ENCODE data around the gene SCN5A. TPM values are rescaled to one million over a fixed set of nuclear protein-coding genes. Genes with fewer than 3 reads are reported as not detected.
A peak's percentile ranks its signal among the peaks of the same experiment; 100 is the strongest.

Gene SCN5A
- total and polyA plus RNA-seq, 5 donors from 2014 or later = not detected

DNA sequence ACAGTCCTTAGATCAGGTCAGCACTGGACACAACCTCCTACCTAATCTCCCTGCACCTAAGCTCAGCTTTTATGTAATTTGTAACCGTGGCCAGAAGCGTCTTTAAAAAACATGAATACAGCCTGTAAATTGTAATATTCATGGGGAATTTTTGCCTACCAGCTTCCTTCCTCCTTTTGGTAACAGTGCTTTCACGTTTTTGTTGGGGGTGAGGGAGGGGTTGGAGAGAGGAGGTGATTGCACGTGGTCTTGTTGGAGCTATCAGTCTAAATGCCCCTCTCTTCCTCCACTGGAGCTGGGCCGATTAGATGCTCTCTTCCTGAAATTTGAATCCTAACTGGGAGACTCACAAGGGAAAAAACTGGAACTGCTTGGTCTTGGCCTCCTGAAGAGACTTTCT, 35.1 kb upstream of the SCN5A start:
- H3K4me1 Mint-ChIP-seq = no peaks in the 10 kb centered on the region
- Histone ChIP-seq H3K36me3 (ENCODE audit: control insufficient read depth, insufficient read depth, low read length) (no peaks in the 10 kb centered on the region), H3K4me3 (ENCODE audit: low read depth, low read length) (no peak overlapping the region), H3K9me3 (ENCODE audit: control insufficient read depth in 2 of 2, low read length in 2 of 2) (no peaks in the 10 kb centered on the region), H3K27me3 (ENCODE audit: control insufficient read depth, insufficient read depth, low read length) (peaks cover 4% of the 10 kb centered on the region), H3K27ac (ENCODE audit: insufficient read depth, low read length, poor library complexity, severe bottlenecking) (no peak overlapping the region), H3K4me1 (ENCODE audit: control insufficient read depth, insufficient read depth, low read length, poor library complexity, severe bottlenecking) (no peaks in the 10 kb centered on the region)
- ATAC-seq (ENCODE audit: low read depth in 2 of 2) (no peak), DNase-seq (no peak)
- H3K27ac Mint-ChIP-seq = no peak overlapping the region
- H3K9me3 Mint-ChIP-seq = peaks cover 0 to 1% (median 0%) of the 10 kb centered on the region in 7 donors
- H3K36me3 Mint-ChIP-seq = no peaks in the 10 kb centered on the region
- H3K4me3 Mint-ChIP-seq = no peak overlapping the region
- H3K27me3 Mint-ChIP-seq = peaks cover 20% of the 10 kb centered on the region

DNA sequence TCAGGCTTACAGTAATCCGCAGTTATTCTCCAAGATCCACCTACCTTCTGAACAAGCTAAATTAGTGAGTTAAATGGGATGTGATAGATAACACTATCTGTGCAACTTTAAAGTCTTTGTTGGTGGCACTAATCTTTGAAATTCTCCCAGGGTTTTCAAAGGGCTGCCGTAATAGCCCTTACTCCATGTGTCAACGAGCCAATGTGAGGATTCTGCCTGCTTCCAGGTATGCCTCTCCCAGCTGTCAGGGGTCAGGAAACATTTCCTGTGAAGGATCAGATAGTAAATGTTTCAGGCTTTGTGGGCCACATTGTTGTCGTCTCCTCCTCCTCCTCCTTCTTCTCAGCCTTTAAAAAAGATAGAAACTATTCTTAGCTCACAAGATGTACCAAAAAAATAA, 20.2 kb upstream of the SCN5A start:
- Mint-ChIP-seq H3K9me3 (peaks cover 0 to 6% (median 0%) of the 10 kb centered on the region in 7 donors), H3K36me3 (no peaks in the 10 kb centered on the region), H3K4me1 (no peaks in the 10 kb centered on the region), H3K27me3 (peaks cover 50% of the 10 kb centered on the region), H3K27ac (no peak overlapping the region), H3K4me3 (no peak overlapping the region)
- no peak overlapping the region for H3K27ac ChIP-seq (ENCODE audit: insufficient read depth, low read length, poor library complexity, severe bottlenecking)
- peaks cover 8% of the 10 kb centered on the region for H3K27me3 ChIP-seq (ENCODE audit: control insufficient read depth, insufficient read depth, low read length)
- no peak overlapping the region for H3K4me3 ChIP-seq (ENCODE audit: low read depth, low read length)
- H3K4me1 ChIP-seq (ENCODE audit: control insufficient read depth, insufficient read depth, low read length, poor library complexity, severe bottlenecking) = no peaks in the 10 kb centered on the region
- DNase-seq = no peak
- no peak for ATAC-seq (ENCODE audit: low read depth in 2 of 2)
- no peaks in the 10 kb centered on the region for H3K9me3 ChIP-seq (ENCODE audit: control insufficient read depth in 2 of 2, low read length in 2 of 2)
- H3K36me3 ChIP-seq (ENCODE audit: control insufficient read depth, insufficient read depth, low read length) = no peaks in the 10 kb centered on the region

DNA sequence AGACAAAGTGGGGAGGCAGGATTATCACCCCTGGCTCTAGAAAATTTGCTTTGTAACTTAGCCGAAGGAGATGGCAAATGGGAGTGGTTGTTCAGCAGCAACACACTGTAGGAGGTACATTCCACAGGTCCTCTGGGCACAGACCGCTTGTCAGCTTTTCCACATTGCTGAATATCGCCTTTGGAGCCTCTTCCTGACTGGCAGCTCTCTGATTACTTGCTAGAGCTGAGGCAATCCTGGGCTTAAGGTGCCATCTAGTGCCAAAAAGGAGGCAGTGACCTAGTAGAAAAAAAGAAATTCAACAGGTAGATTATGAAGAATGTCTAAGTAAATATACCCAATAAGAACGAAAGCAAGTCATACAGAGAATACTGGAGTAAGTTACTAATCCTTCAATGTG, 13.1 kb upstream of the SCN5A start:
- no peak overlapping the region for H3K4me3 Mint-ChIP-seq
- H3K36me3 ChIP-seq (ENCODE audit: control insufficient read depth, insufficient read depth, low read length) = no peaks in the 10 kb centered on the region
- no peak overlapping the region for H3K4me3 ChIP-seq (ENCODE audit: low read depth, low read length)
- ATAC-seq (ENCODE audit: low read depth in 2 of 2) (no peak), DNase-seq (peak in 1 of 3 donors; percentile 34)
- H3K27me3 ChIP-seq (ENCODE audit: control insufficient read depth, insufficient read depth, low read length) = peaks cover 16% of the 10 kb centered on the region
- peaks cover 0 to 23% (median 8%) of the 10 kb centered on the region in 7 donors for H3K9me3 Mint-ChIP-seq
- no peaks in the 10 kb centered on the region for H3K4me1 Mint-ChIP-seq
- no peaks in the 10 kb centered on the region for H3K36me3 Mint-ChIP-seq
- no peak overlapping the region for H3K27ac ChIP-seq (ENCODE audit: insufficient read depth, low read length, poor library complexity, severe bottlenecking)
- H3K4me1 ChIP-seq (ENCODE audit: control insufficient read depth, insufficient read depth, low read length, poor library complexity, severe bottlenecking) = no peaks in the 10 kb centered on the region
- H3K27ac Mint-ChIP-seq = no peak overlapping the region
- peaks cover 33% of the 10 kb centered on the region for H3K27me3 Mint-ChIP-seq
- H3K9me3 ChIP-seq (ENCODE audit: control insufficient read depth in 2 of 2, low read length in 2 of 2) = peaks cover 15 to 19% of the 10 kb centered on the region in 2 experiments

DNA sequence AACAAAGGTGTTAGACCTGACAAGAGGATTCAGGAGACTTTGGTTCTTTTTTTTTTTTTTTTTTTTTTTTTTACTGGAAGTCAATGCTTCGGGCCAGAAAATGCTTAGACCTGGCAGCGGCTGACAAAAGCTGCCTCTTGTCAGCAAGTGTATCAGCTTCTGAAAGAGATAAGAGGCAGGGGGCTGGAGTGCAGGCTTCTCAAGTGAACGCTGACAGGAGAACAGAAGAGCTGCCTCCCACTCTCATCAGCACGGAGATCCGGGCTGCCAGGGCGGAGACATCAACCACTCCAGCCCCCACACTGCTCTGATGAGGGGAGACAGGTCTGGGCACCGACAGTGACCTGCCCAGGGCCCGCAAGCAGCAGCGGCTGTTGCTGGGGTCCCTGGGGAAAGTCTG, 9.4 kb upstream of the SCN5A start:
- DNase-seq = no peak
- peaks cover 22% of the 10 kb centered on the region for H3K27me3 ChIP-seq (ENCODE audit: control insufficient read depth, insufficient read depth, low read length)

DNA sequence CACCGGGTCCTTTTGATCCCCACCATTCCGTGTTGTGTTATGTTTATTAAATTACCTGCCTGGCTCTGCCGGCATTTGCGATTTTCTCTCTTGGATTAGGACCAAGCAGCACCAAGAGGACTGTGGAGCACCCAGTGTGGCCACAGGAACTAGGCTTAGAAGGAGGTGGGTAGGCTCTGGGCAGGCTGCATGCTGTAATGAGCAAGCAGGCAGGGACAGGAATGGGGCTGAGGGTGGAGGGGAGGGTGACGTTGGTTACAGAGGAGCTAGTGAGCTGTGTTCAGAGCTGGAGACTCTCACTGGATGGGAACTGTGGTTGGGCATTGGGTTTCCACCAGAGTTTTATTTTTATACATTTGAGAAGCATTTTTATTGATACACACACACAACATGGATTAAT, 7.9 kb upstream of the SCN5A start:
- no peak overlapping the region for H3K4me3 ChIP-seq (ENCODE audit: low read depth, low read length)
- Mint-ChIP-seq H3K4me3 (no peak overlapping the region), H3K4me1 (peaks cover 0 to 5% (median 0%) of the 10 kb centered on the region in 4 donors), H3K27ac (no peak overlapping the region), H3K36me3 (no peaks in the 10 kb centered on the region), H3K9me3 (peaks cover 0 to 9% (median 0%) of the 10 kb centered on the region in 7 donors), H3K27me3 (peaks cover 34% of the 10 kb centered on the region)
- no peak for ATAC-seq (ENCODE audit: low read depth in 2 of 2)
- no peaks in the 10 kb centered on the region for H3K36me3 ChIP-seq (ENCODE audit: control insufficient read depth, insufficient read depth, low read length)
- DNase-seq = no peak
- H3K9me3 ChIP-seq (ENCODE audit: control insufficient read depth in 2 of 2, low read length in 2 of 2) = peaks cover 4 to 7% of the 10 kb centered on the region in 2 experiments
- H3K4me1 ChIP-seq (ENCODE audit: control insufficient read depth, insufficient read depth, low read length, poor library complexity, severe bottlenecking) = no peaks in the 10 kb centered on the region
- H3K27ac ChIP-seq (ENCODE audit: insufficient read depth, low read length, poor library complexity, severe bottlenecking) = no peak overlapping the region
- H3K27me3 ChIP-seq (ENCODE audit: control insufficient read depth, insufficient read depth, low read length) = peaks cover 17% of the 10 kb centered on the region

More for the DNA sequence above, 9.4 kb upstream of the SCN5A start:
- H3K27ac Mint-ChIP-seq = no peak overlapping the region
- no peak for ATAC-seq (ENCODE audit: low read depth in 2 of 2)
- Histone ChIP-seq H3K27ac (ENCODE audit: insufficient read depth, low read length, poor library complexity, severe bottlenecking) (no peak overlapping the region), H3K4me3 (ENCODE audit: low read depth, low read length) (no peak overlapping the region), H3K4me1 (ENCODE audit: control insufficient read depth, insufficient read depth, low read length, poor library complexity, severe bottlenecking) (no peaks in the 10 kb centered on the region), H3K9me3 (ENCODE audit: control insufficient read depth in 2 of 2, low read length in 2 of 2) (peaks cover 15 to 19% of the 10 kb centered on the region in 2 experiments), H3K36me3 (ENCODE audit: control insufficient read depth, insufficient read depth, low read length) (no peaks in the 10 kb centered on the region)
- H3K4me1 Mint-ChIP-seq = peaks cover 0 to 5% (median 0%) of the 10 kb centered on the region in 4 donors
- H3K36me3 Mint-ChIP-seq = no peaks in the 10 kb centered on the region
- H3K4me3 Mint-ChIP-seq = no peak overlapping the region
- H3K9me3 Mint-ChIP-seq = peaks cover 0 to 22% (median 3%) of the 10 kb centered on the region in 7 donors
- peaks cover 21% of the 10 kb centered on the region for H3K27me3 Mint-ChIP-seq

DNA sequence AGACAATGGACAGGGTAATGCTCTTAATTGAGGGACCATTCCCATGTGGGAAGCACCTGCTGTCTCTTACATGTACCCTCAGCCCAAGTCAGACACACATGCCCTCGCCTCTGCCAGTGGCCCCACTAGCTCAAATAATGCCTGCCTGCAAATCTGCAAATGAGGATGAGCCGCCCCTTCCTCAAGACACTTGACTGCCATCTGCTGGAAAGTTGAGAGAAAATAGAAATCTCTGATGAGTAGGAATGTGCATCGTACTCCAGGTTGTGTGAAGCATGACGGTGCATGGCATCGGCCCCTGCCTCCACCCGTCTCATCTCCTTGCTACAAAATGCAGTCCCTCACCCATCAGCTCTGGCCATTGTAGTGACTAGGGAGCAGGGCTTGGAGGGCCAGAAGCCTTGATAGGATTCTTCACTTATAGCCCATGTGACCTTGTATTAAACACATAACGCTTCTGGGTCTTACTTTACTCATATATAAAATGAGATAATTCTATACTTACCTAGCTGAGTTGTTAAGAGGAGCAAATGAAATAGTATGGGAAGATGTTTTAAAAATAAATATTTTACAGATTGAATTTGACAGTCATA, 6.3 kb upstream of the SCN5A start:
- peaks cover 20% of the 10 kb centered on the region for H3K27me3 ChIP-seq (ENCODE audit: control insufficient read depth, insufficient read depth, low read length)
- H3K27me3 Mint-ChIP-seq = peaks cover 40% of the 10 kb centered on the region
- H3K4me3 ChIP-seq (ENCODE audit: low read depth, low read length) = no peak overlapping the region
- no peak overlapping the region for H3K4me3 Mint-ChIP-seq
- no peaks in the 10 kb centered on the region for H3K9me3 ChIP-seq (ENCODE audit: control insufficient read depth in 2 of 2, low read length in 2 of 2)
- no peaks in the 10 kb centered on the region for H3K36me3 Mint-ChIP-seq
- no peaks in the 10 kb centered on the region for H3K36me3 ChIP-seq (ENCODE audit: control insufficient read depth, insufficient read depth, low read length)
- H3K27ac ChIP-seq (ENCODE audit: insufficient read depth, low read length, poor library complexity, severe bottlenecking) = no peak overlapping the region
- peak in 1 of 3 donors; percentile 48 for DNase-seq
- H3K4me1 ChIP-seq (ENCODE audit: control insufficient read depth, insufficient read depth, low read length, poor library complexity, severe bottlenecking) = peaks cover 5% of the 10 kb centered on the region
- no peak overlapping the region for H3K27ac Mint-ChIP-seq
- no peak for ATAC-seq (ENCODE audit: low read depth in 2 of 2)
- H3K9me3 Mint-ChIP-seq = peaks cover 0 to under 1% (median 0%) of the 10 kb centered on the region in 7 donors
- H3K4me1 Mint-ChIP-seq = peaks cover 0 to 5% (median under 1%) of the 10 kb centered on the region in 4 donors

DNA sequence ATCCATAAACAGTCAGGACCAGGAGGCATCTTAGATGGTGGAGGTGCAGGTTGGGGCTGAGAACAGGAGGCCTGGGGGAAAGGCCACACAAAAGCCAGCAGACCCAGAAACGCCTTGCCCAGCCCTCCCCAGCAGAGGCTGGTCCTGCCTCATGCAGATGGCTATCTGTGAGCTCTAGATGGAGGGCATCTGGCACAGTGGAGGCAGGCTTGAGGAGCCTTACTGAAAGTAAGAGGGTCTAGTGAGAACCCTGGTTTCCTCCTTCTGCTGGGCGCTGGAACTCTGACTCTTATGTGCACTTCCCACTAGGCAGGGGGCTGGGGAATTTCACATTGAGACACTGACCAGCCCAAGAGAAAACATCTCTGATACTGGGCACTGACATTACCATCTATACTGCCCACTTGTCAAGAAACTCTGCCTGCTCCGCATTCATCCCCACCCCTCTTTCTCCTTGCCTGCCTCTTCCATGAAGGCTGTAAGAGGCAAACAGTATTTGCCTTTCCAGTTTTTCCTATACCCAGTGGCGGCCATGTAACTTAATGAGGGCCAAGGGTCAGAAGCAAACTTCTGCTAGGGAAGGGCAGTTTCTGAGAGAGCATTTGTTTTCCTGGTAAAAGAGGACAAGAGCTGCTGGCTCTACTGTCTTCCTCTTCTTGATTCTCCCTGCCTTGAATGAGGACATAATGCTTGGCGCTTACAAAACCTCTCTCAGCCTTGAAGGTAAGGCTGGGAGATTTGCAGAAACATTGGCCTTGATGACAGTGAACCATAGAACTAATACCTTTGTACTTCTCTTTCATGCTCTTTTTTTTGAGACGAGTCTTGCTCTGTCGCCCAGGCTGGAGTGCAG, 4.4 kb upstream of the SCN5A start:
- Mint-ChIP-seq H3K9me3 (peaks cover 0 to under 1% (median 0%) of the 10 kb centered on the region in 7 donors), H3K4me1 (peaks cover 0 to 5% (median under 1%) of the 10 kb centered on the region in 4 donors), H3K4me3 (no peak overlapping the region), H3K27me3 (peaks cover 36% of the 10 kb centered on the region), H3K27ac (no peak overlapping the region), H3K36me3 (no peaks in the 10 kb centered on the region)
- H3K9me3 ChIP-seq (ENCODE audit: control insufficient read depth in 2 of 2, low read length in 2 of 2) = no peaks in the 10 kb centered on the region
- ATAC-seq (ENCODE audit: low read depth in 2 of 2) (no peak), DNase-seq (no peak)
- peaks cover 13% of the 10 kb centered on the region for H3K4me1 ChIP-seq (ENCODE audit: control insufficient read depth, insufficient read depth, low read length, poor library complexity, severe bottlenecking)
- peaks cover 25% of the 10 kb centered on the region for H3K27me3 ChIP-seq (ENCODE audit: control insufficient read depth, insufficient read depth, low read length)
- H3K36me3 ChIP-seq (ENCODE audit: control insufficient read depth, insufficient read depth, low read length) = no peaks in the 10 kb centered on the region
- no peak overlapping the region for H3K4me3 ChIP-seq (ENCODE audit: low read depth, low read length)
- no peak overlapping the region for H3K27ac ChIP-seq (ENCODE audit: insufficient read depth, low read length, poor library complexity, severe bottlenecking)
